GM18498 (cell line): Measurements from ENCODE around the gene PFAS.
"Not testable (repeated sequence)": the region's sequence is repeated elsewhere in the genome, so short reads cannot be mapped to it uniquely, and the experiment has no call there.

Experiments
- ATAC-seq: cut with Tn5 transposase; IDR thresholded peaks from one replicate; pipeline ENCODE4 v1.9.1; 2021; ENCODE audit warnings: mild to moderate bottlenecking, moderate library complexity; ENCODE audit not compliant: unreplicated experiment

Gene PFAS

GRCh38 chr17:8248751-8249607 is at the start of gene PFAS:
Gene PFAS (plus strand): TSS chr17:8249289. CDS start chr17:8253938, 4,649 bp downstream.
- peak; percentile 55 for ATAC-seq

GRCh38 chr17:8204761-8205555 is 44.1 kb upstream of the PFAS start:
- no peak for ATAC-seq

- ATAC-seq, result no peak
These were observed 42.6 kb upstream of the PFAS start for GRCh38 chr17:8206536-8206935.

GRCh38 chr17:8209907-8210760 is 39.0 kb upstream of the PFAS start, which contains the start of gene AURKB:
Gene AURKB (minus strand): TSS chr17:8210575. CDS start chr17:8210224, 351 bp downstream.
- peak; percentile 85 for ATAC-seq

GRCh38 chr17:8210761-8211458 is 38.2 kb upstream of the PFAS start:
- ATAC-seq, result peak; percentile 12

- ATAC-seq, result no peak
These were observed 36.5 kb upstream of the PFAS start for GRCh38 chr17:8212312-8213180.

- ATAC-seq, result not testable (repeated sequence)
These were observed 35.1 kb upstream of the PFAS start for GRCh38 chr17:8214000-8214399.

GRCh38 chr17:8220783-8221662 is 28.1 kb upstream of the PFAS start:
- no peak for ATAC-seq

- ATAC-seq, result peak; percentile 46
These were observed 27.3 kb upstream of the PFAS start for GRCh38 chr17:8221663-8222379.

- peak; percentile 37 for ATAC-seq
These were observed 26.8 kb upstream of the PFAS start for GRCh38 chr17:8222380-8222629.

- ATAC-seq, result peak; percentile 37
These were observed 26.3 kb upstream of the PFAS start for GRCh38 chr17:8222630-8223355.

GRCh38 chr17:8223356-8224126 is 25.5 kb upstream of the PFAS start:
- no peak for ATAC-seq

- no peak for ATAC-seq
These were observed 23.9 kb upstream of the PFAS start for GRCh38 chr17:8224891-8225812.

GRCh38 chr17:8225813-8226535 is 23.1 kb upstream of the PFAS start:
- ATAC-seq, result no peak
